Measurements from ENCODE around the gene DNAJB7. TPM values are rescaled to one million over a fixed set of nuclear protein-coding genes. Genes with fewer than 3 reads are reported as not detected.
"Not testable (repeated sequence)": the region's sequence is repeated elsewhere in the genome, so short reads cannot be mapped to it uniquely, and the experiment has no call there.

DNAJB7 gene
- not detected for total RNA-seq

DNA sequence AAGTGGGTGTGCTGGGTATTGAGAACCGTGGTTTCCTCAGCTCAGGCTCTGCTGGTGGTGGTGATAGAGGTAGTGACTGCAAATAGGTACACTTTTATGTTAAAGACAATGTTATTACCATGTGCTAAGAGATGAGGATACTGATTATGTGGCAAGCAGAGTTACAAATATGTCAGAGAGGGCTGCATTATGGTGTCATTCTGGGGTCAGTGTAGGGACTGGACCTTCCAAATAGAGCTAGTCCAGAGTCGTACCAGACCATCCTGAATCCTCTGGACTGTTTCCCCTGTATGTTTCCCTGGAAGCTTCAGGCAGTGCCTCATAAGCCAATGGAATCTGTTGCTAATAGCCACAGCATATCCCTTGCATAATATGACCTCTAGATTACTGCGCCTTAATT is at the start of gene DNAJB7:
Gene DNAJB7, minus strand, starts transcription at position 101 of the 400 bp plus-strand sequence. CDS start 119 bp downstream, outside the sequence.
- Mint-ChIP-seq H3K36me3 (ENCODE audit: low read depth) (peaks cover 8% of the 10 kb centered on the region), H3K27me3 (no peaks in the 10 kb centered on the region), H3K27ac (no peak within 1 kb of the TSS), H3K4me3 (no peak within 1 kb of the TSS), H3K9me3 (no peaks in the 10 kb centered on the region), H3K4me1 (peaks cover 32% of the 10 kb centered on the region)
- ChIA-PET POLR2A (interaction anchor here (0.7 to 1.2 kb wide), 2 partner anchors 12 to 28 kb away, joined by 3 read pairs; no protein-coding TSS in a partner anchor), CTCF (interaction anchor here (1.0 kb wide), 1 partner anchor 42 kb away, joined by 3 read pairs; no protein-coding TSS in a partner anchor)
- DNase-seq: no peak

DNA sequence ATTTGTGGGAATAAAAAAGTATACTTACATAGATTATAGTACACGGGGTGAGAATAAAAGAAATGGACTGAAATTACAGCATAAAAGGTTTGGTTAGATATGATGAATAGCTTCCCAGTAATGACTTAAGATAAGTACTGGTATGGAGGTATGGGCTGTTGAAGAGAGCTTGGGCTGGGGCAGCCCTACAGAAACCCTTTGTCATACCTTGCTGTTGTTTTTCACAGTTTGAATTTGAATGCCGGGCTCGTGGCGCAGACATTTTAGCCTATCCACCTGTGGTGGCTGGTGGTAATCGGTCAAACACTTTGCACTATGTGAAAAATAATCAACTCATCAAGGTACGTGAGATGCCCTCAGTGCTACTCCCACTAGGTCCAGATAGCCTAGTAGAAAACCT is 47.0 kb upstream of the DNAJB7 start:
- Mint-ChIP-seq H3K27ac (no peak overlapping the region), H3K36me3 (ENCODE audit: low read depth) (peaks cover 5% of the 10 kb centered on the region), H3K9me3 (no peaks in the 10 kb centered on the region), H3K4me3 (no peak overlapping the region), H3K4me1 (peaks cover under 1% of the 10 kb centered on the region), H3K27me3 (no peaks in the 10 kb centered on the region)
- ChIA-PET POLR2A (interaction anchor here (2.1 kb wide), 1 partner anchor 43 kb away, joined by 6 read pairs; the partner anchor contains the start of gene RBX1), CTCF (interaction anchor here (1.0 to 1.8 kb wide), 4 partner anchors 9 to 329 kb away, joined by 3 to 6 read pairs (median 4); no protein-coding TSS in a partner anchor)
- no peak for DNase-seq

DNA sequence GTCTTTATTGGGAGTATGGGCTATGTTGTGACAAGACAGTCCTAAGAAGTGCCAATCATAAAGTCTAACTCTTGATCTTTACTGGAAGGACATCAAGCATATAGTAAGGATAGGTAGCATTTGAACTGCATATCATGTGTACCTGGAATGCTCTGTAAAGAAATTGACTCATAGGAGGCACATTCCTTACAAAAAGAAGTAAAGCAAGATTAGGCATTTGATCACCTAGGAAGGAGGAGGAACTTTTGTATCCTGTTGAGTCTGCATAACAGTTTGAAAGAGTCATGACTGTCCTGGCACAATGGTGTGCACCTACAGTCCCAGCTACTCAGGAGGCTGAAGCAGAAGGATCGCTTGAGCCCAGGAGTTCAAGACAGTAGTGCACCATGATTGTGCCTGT is 42.2 kb upstream of the DNAJB7 start:
- CTCF ChIA-PET: no interaction called here
- H3K27me3 Mint-ChIP-seq: no peaks in the 10 kb centered on the region
- H3K4me1 Mint-ChIP-seq: peaks cover 15% of the 10 kb centered on the region
- H3K4me3 Mint-ChIP-seq: no peak overlapping the region
- POLR2A ChIA-PET: no interaction called here
- no peaks in the 10 kb centered on the region for H3K9me3 Mint-ChIP-seq
- peaks cover 4% of the 10 kb centered on the region for H3K36me3 Mint-ChIP-seq (ENCODE audit: low read depth)
- H3K27ac Mint-ChIP-seq: no peak overlapping the region
- no peak for DNase-seq

DNA sequence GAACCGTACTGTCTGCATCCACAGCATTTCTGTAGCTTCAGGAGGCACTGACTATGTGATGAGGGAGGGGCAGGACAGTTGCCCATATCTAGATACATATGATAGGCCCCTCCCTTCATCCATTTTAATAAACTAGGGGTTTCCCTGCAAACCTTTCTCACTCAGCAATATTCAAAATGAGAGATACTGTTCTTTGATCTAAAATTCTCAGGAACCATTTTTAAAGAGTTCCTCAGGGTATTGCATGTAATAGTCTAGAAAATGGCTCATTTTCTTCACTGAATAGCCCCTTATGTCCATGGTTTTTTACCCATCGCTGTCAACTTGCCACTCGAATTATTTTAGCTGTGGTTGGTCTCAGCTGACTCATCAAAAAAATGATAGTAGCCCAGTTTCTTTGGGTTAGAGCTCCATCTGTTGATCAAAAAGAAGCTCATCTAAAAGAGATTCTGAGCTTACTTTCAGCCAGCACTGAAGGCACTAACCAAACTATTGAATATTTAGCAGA is 37.0 kb upstream of the DNAJB7 start:
- peak overlapping the region; percentile 52 for H3K27ac Mint-ChIP-seq
- CTCF ChIA-PET: interaction anchor here (0.7 to 4.2 kb wide), 38 partner anchors 9 to 500 kb away, joined by 3 to 54 read pairs (median 4); partner anchors contain the start of genes MRTFA, SLC25A17, ST13 and XPNPEP3
- H3K4me3 Mint-ChIP-seq: no peak overlapping the region

DNA sequence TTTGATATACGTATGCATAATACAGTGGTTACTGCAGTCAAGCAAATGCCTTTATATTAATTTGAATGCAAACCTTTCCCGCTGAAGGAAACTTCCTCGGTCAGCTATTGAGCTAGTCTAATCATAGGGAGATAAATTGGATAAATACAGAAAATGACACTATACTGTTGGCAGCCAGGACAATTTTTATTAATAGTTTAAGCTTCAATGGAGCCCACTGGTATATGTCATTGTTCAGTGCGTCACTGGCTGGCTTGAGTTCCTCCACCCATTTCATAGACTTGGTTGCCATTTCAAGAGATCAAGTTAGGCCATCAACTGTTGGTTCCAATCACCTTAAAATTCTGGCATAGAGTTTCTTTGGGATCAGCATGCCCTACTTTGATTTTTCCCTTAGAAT is 32.5 kb upstream of the DNAJB7 start:
- Mint-ChIP-seq H3K36me3 (ENCODE audit: low read depth) (peaks cover under 1% of the 10 kb centered on the region), H3K27me3 (no peaks in the 10 kb centered on the region), H3K4me3 (no peak overlapping the region), H3K9me3 (no peaks in the 10 kb centered on the region), H3K4me1 (peaks cover 9% of the 10 kb centered on the region), H3K27ac (no peak overlapping the region)
- POLR2A ChIA-PET: no interaction called here
- CTCF ChIA-PET: interaction anchor here (1.3 kb wide), 1 partner anchor 211 kb away, joined by 4 read pairs; no protein-coding TSS in a partner anchor
- DNase-seq: no peak

More for the DNA sequence above, 37.0 kb upstream of the DNAJB7 start:
- Mint-ChIP-seq H3K36me3 (ENCODE audit: low read depth) (peaks cover 1% of the 10 kb centered on the region), H3K9me3 (no peaks in the 10 kb centered on the region), H3K27me3 (no peaks in the 10 kb centered on the region), H3K4me1 (peaks cover 21% of the 10 kb centered on the region)
- DNase-seq: no peak
- POLR2A ChIA-PET: interaction anchor here (0.7 to 1.7 kb wide), 5 partner anchors 42 to 551 kb away, joined by 3 to 8 read pairs (median 5); partner anchors contain the start of genes ST13 and XPNPEP3

DNA sequence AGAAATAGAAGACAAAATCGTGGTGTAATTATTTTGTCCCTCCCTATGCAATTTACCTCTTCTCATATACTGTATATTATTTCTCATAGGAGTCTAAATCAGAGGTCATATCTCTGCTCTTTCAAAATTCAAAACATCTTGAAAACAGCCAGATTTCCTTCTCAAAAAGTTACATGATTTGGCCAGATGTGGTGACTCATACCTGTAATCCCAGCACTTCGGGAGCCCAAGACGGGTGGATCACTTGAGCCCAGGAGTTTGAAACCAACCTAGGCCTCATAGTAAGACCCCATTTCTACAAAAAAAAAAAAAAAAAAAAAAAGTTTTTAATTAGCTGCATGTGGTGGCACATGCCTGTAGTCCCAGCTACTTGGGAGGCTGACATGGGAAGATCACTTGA is 29.0 kb upstream of the DNAJB7 start:
- H3K27me3 Mint-ChIP-seq: no peaks in the 10 kb centered on the region
- H3K4me1 Mint-ChIP-seq: peaks cover 6% of the 10 kb centered on the region
- H3K27ac Mint-ChIP-seq: no peak overlapping the region
- ChIA-PET CTCF (interaction anchor here (3.3 kb wide), 1 partner anchor 8 kb away, joined by 13 read pairs; no protein-coding TSS in a partner anchor), POLR2A (interaction anchor here (1.1 to 1.4 kb wide), 2 partner anchors 131 to 208 kb away, joined by 3 read pairs; no protein-coding TSS in a partner anchor)
- H3K36me3 Mint-ChIP-seq (ENCODE audit: low read depth): peaks cover 12% of the 10 kb centered on the region
- no peak for DNase-seq
- H3K9me3 Mint-ChIP-seq: no peaks in the 10 kb centered on the region
- H3K4me3 Mint-ChIP-seq: no peak overlapping the region

DNA sequence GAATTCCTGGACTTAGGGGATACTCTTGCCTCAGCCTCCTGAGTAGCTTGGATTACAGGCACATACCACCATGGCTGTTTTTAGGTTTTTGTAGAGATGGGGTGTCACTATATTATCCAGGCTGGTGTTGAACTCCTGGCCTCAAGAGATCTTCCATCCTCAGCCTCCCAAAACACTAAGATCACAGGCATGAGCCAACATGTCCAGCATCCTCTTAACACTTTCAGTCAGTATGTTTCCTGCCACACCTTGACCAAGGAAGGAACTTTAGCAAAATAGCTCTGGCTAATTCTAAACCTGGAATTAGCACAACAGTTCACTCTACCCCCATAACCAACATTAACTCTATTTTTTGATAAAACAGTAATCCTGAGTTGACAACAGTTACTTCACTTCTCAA is 27.2 kb upstream of the DNAJB7 start:
- H3K27ac Mint-ChIP-seq: peak overlapping the region; percentile 37
- peaks cover 6% of the 10 kb centered on the region for H3K4me1 Mint-ChIP-seq
- POLR2A ChIA-PET: no interaction called here
- H3K9me3 Mint-ChIP-seq: no peaks in the 10 kb centered on the region
- CTCF ChIA-PET: interaction anchor here (3.3 kb wide), 1 partner anchor 10 kb away, joined by 13 read pairs; no protein-coding TSS in a partner anchor
- no peak overlapping the region for H3K4me3 Mint-ChIP-seq
- no peak for DNase-seq
- H3K27me3 Mint-ChIP-seq: no peaks in the 10 kb centered on the region
- peaks cover 12% of the 10 kb centered on the region for H3K36me3 Mint-ChIP-seq (ENCODE audit: low read depth)

DNA sequence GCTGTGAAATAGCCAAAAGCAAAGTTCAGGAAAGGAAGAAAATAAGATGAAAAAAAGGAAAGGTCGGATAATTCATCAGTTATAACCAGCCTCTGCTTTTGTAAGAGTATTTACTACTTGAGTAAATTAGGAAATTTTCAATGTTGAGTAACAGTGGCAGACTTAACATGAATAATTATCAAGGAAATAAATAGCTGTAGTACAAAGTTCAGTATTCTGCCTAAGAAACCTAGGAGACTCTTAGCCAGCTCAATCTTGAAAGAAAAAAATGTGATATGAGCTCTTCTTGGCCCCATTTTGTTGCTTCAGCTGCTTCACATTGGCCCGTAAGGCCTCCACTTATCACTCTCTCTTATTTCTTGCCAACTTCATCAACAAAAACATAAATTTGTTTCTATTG is 17.0 kb upstream of the DNAJB7 start:
- H3K9me3 Mint-ChIP-seq: no peaks in the 10 kb centered on the region
- ChIA-PET CTCF (interaction anchor here (1.2 kb wide), 1 partner anchor 20 kb away, joined by 4 read pairs; no protein-coding TSS in a partner anchor), POLR2A (interaction anchor here (0.9 kb wide), 1 partner anchor 22 kb away, joined by 3 read pairs; the partner anchor contains the start of gene XPNPEP3)
- no peak overlapping the region for H3K27ac Mint-ChIP-seq
- no peak overlapping the region for H3K4me3 Mint-ChIP-seq
- no peak for DNase-seq
- H3K36me3 Mint-ChIP-seq (ENCODE audit: low read depth): peaks cover 9% of the 10 kb centered on the region
- H3K27me3 Mint-ChIP-seq: no peaks in the 10 kb centered on the region
- no peaks in the 10 kb centered on the region for H3K4me1 Mint-ChIP-seq

DNA sequence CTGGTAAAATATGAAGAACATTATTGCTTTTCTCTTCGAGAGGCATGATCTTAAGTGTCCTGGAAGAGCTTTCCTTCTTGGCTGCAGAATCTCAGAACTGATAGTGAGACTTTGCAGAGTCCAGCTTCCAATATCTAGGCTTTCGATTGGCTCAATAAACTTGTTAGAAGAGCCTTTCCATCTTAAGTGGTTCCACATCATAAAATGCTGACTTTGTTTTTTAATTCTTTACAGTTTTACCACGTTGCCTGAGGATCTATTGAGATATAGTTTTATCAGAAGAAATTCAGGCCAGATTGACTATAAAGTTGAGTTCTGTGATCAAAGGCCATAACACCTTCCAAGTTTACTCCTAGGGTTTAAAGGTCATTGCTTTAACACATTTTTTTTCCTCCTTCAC is 15.6 kb upstream of the DNAJB7 start:
- ChIA-PET CTCF (interaction anchor here (2.3 kb wide), 1 partner anchor 22 kb away, joined by 10 read pairs; no protein-coding TSS in a partner anchor), POLR2A (no interaction called here)
- H3K27me3 Mint-ChIP-seq: no peaks in the 10 kb centered on the region
- H3K27ac Mint-ChIP-seq: no peak overlapping the region
- peaks cover 7% of the 10 kb centered on the region for H3K36me3 Mint-ChIP-seq (ENCODE audit: low read depth)
- no peak for DNase-seq
- H3K4me3 Mint-ChIP-seq: no peak overlapping the region
- no peaks in the 10 kb centered on the region for H3K9me3 Mint-ChIP-seq
- H3K4me1 Mint-ChIP-seq: no peaks in the 10 kb centered on the region

DNA sequence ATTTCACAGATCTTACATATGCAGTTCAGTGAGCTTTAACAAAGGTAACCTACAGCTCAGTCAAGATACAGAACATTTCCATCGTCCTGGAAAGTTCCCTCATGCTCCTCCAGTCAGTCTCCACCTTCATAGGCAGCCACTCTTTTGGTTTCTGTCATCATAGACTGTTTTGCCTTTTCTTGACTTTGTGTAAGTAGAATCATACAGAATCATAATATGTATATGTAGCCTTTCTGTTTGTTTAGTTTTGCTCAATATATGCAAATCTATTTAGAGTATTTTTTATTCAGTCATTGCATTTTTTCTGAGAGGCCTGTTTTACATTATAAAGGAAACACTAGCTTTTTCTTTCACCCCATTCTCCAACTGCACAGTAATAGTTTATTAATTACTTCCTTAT is 15.0 kb upstream of the DNAJB7 start:
- H3K4me3 Mint-ChIP-seq: no peak overlapping the region
- no peak for DNase-seq
- no peaks in the 10 kb centered on the region for H3K9me3 Mint-ChIP-seq
- no peaks in the 10 kb centered on the region for H3K4me1 Mint-ChIP-seq
- ChIA-PET POLR2A (no interaction called here), CTCF (interaction anchor here (1.1 to 2.3 kb wide), 2 partner anchors 20 to 23 kb away, joined by 4 to 10 read pairs; partner anchors contain the start of genes ST13 and XPNPEP3)
- no peaks in the 10 kb centered on the region for H3K27me3 Mint-ChIP-seq
- H3K27ac Mint-ChIP-seq: no peak overlapping the region
- peaks cover 8% of the 10 kb centered on the region for H3K36me3 Mint-ChIP-seq (ENCODE audit: low read depth)

DNA sequence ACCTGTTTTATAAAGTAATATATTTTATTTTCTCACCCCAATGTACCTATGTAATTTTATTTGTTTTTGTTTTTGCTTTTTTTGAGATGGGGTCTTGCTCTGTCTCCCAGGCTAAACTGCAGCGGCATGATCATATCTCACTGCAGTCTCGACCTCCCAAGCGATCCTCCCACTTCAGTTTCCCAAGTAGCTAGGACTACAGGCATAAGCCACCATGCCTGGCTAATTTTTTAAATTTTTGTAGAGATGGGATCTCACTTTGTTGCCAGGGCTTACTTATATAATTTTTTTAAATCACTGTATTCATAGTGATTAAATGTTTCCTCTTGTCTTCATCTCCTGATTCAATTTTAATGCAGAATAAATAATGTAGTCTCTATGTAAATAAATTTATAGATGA is 13.2 kb upstream of the DNAJB7 start:
- H3K9me3 Mint-ChIP-seq: no peaks in the 10 kb centered on the region
- H3K36me3 Mint-ChIP-seq (ENCODE audit: low read depth): peaks cover 6% of the 10 kb centered on the region
- no peaks in the 10 kb centered on the region for H3K4me1 Mint-ChIP-seq
- DNase-seq: no peak
- no peak overlapping the region for H3K27ac Mint-ChIP-seq
- ChIA-PET POLR2A (no interaction called here), CTCF (no interaction called here)
- no peaks in the 10 kb centered on the region for H3K27me3 Mint-ChIP-seq
- H3K4me3 Mint-ChIP-seq: no peak overlapping the region

DNA sequence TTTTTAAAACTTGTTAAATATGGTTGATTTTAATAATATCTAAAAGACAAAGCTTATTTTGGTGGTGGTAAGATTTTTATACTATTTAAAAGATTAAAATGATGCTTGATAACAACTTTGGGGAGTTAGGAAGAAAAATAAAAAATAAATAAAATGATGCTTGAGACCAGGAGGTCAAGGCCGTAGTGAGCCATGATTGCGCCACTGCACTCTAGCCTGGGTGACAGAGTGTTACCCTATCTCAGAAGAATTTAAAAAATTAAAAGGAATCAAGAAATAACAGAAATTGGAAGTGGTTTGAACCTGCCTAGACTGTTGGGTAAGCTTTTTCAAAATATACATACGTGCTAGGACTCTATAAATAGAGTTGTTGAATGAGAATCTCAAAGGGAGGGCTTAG is 12.1 kb upstream of the DNAJB7 start:
- H3K4me3 Mint-ChIP-seq: no peak overlapping the region
- H3K4me1 Mint-ChIP-seq: no peaks in the 10 kb centered on the region
- DNase-seq: no peak
- ChIA-PET POLR2A (interaction anchor here (0.9 kb wide), 1 partner anchor 12 kb away, joined by 3 read pairs; no protein-coding TSS in a partner anchor), CTCF (interaction anchor here (1.3 kb wide), 1 partner anchor 17 kb away, joined by 3 read pairs; the partner anchor contains the start of gene XPNPEP3)
- no peak overlapping the region for H3K27ac Mint-ChIP-seq
- H3K36me3 Mint-ChIP-seq (ENCODE audit: low read depth): peaks cover 7% of the 10 kb centered on the region
- no peaks in the 10 kb centered on the region for H3K9me3 Mint-ChIP-seq
- H3K27me3 Mint-ChIP-seq: no peaks in the 10 kb centered on the region

DNA sequence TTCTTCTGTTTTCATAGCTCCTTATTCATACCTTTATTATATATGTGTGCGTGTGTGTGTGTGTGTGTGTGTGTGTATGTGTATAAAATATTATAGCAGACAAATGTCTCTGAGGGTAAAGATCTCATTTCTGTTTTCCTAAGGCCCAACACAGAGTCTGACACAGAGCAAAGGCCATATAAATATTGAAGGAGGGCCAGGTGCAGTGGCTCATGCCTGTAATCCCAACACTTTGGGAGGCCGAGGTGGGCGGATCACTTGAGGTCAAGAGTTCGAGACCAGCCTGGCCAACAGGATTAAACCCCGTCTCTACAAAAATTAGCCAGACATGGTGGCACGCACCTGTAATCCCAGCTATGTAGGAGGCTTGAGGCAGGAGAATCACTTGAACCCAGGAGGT is 6.5 kb upstream of the DNAJB7 start:
- H3K9me3 Mint-ChIP-seq; H3K27ac Mint-ChIP-seq; H3K4me3 Mint-ChIP-seq; H3K36me3 Mint-ChIP-seq (ENCODE audit: low read depth); DNase-seq; H3K27me3 Mint-ChIP-seq: not testable (repeated sequence)
- CTCF ChIA-PET: interaction anchor here (1.2 kb wide), 1 partner anchor 339 kb away, joined by 3 read pairs; no protein-coding TSS in a partner anchor
- POLR2A ChIA-PET: interaction anchor here (3.0 kb wide), 1 partner anchor 12 kb away, joined by 12 read pairs; the partner anchor contains the start of genes ST13 and XPNPEP3
- peaks cover 11% of the 10 kb centered on the region for H3K4me1 Mint-ChIP-seq
